ENCODE data around the gene PGAP6. TPM values are rescaled to one million over a fixed set of nuclear protein-coding genes. Genes with fewer than 3 reads are reported as not detected.

PGAP6 gene
- total and polyA plus RNA-seq, 2 of the 13 experiments (the other 11 are each of a cell fraction or from before 2014, with no cell fraction given): 52.7 to 136 TPM

- TF ChIP-seq ZNF430 (CRISPR knock-in tag; IDR thresholded peaks at IDR 0.05) (no peak), TCF7 (IDR thresholded peaks at IDR 0.05; ENCODE audit: low read depth) (0 out of 2 replicates have a peak, but pooled peaks have one; percentile 25), PPARG (CRISPR knock-in tag; conservative IDR thresholded peaks at IDR 0.05) (no peak), KDM2A (CRISPR knock-in tag; IDR thresholded peaks at IDR 0.05; ENCODE audit: borderline replicate concordance, low read depth) (peak; percentile 19; the same call in 1 of the 2 replicates), ZNF552 (CRISPR knock-in tag; IDR thresholded peaks at IDR 0.05; ENCODE audit: borderline replicate concordance) (0 out of 2 replicates have a peak, but pooled peaks have one; percentile 45), ZNF414 (CRISPR knock-in tag; IDR thresholded peaks at IDR 0.05) (no peak), SAP130 (CRISPR knock-in tag; IDR thresholded peaks at IDR 0.05; ENCODE audit: low read depth) (0 out of 2 replicates have a peak, but pooled peaks have one; percentile 2), NFIB (CRISPR knock-in tag; IDR thresholded peaks at IDR 0.05; ENCODE audit: borderline replicate concordance) (no peak), ATF3 (CRISPR knock-in tag; IDR thresholded peaks at IDR 0.05) (0 out of 2 replicates have a peak, but pooled peaks have one; percentile 20), ZNF142 (CRISPR knock-in tag; IDR thresholded peaks at IDR 0.05) (peak; percentile 70; the same call in 1 of the 2 replicates), YEATS2 (CRISPR knock-in tag; IDR thresholded peaks at IDR 0.05; ENCODE audit: borderline replicate concordance) (0 out of 2 replicates have a peak, but pooled peaks have one; percentile 37), ZSCAN31 (CRISPR knock-in tag; IDR thresholded peaks at IDR 0.05; ENCODE audit: low read depth) (no peak), AHR (CRISPR knock-in tag; IDR thresholded peaks at IDR 0.05) (no peak), HNF1A (IDR thresholded peaks at IDR 0.05; ENCODE audit: low read depth) (no peak), HNF1A (CRISPR knock-in tag; IDR thresholded peaks at IDR 0.05; ENCODE audit: borderline replicate concordance) (no peak), ZNF549 (CRISPR knock-in tag; IDR thresholded peaks at IDR 0.05) (no peak), CTCF (CRISPR knock-in tag; IDR thresholded peaks at IDR 0.05) (no peak)
Measured at GRCh38 chr16:424033-424622, 42.4 kb upstream of the PGAP6 start (continued).
